IMR-90 (cell line): Measurements from ENCODE around the gene SEMA6D. TPM values are rescaled to one million over a fixed set of nuclear protein-coding genes. Genes with fewer than 3 reads are reported as not detected.

ENCODE experiments used
- ATAC-seq: fragments of 200-7000 bp; cut with Tn5 transposase; 2 replicates; pipeline ENCODE4 v1.9.1; 2020; ENCODE audit warnings: low read depth, mild to moderate bottlenecking, moderate library complexity
- BruUV-seq: library from RNA; stranded (reverse); fragments of 400-500 nt; replicated peaks from 2 replicates; lab custom pipeline; 2021; lab: Mats Ljungman, UMichigan
- CTCF ChIA-PET: fragments of 300-600 bp; formaldehyde crosslinking; extraction: SDS; loops from one replicate; lab custom pipeline; 2021; ENCODE audit warnings: antibody characterized with exemption; lab: Yijun Ruan, JAX
- POLR2A ChIA-PET: fragments of 300-600 bp; sonication (Branson Sonifier 250); formaldehyde crosslinking; loops from one replicate; lab custom pipeline; 2022; ENCODE audit warnings: antibody characterized with exemption; ENCODE audit not compliant: unreplicated experiment; lab: Charles Lee
- DNase-seq: peaks from one replicate; pipeline ENCODE4 v3.0.0; 2013
- H2AFZ ChIP-seq: replicated peaks from 2 replicates; pipeline ENCODE3; 2013; ENCODE audit warnings: low read length, mild to moderate bottlenecking; ENCODE audit not compliant: poor library complexity
- H2AK5ac ChIP-seq: 2 replicates; pipeline ENCODE4 v1.6.1; 2013; ENCODE audit warnings: low read depth, low read length, inconsistent platforms
- H2AK9ac ChIP-seq: replicated peaks from 2 replicates; pipeline ENCODE3; 2013; ENCODE audit warnings: mild to moderate bottlenecking, low read depth, low read length, moderate library complexity; ENCODE audit not compliant: poor library complexity
- H2BK120ac ChIP-seq: 2 replicates; pipeline ENCODE4 v1.6.1; 2013; ENCODE audit warnings: low read depth, low read length, inconsistent platforms
- H2BK15ac ChIP-seq: 3 replicates; pipeline ENCODE4 v1.6.1; 2013; ENCODE audit warnings: low read depth, low read length, inconsistent platforms
- H2BK20ac ChIP-seq: 2 replicates; pipeline ENCODE4 v1.6.1; 2013; ENCODE audit warnings: low read depth, mild to moderate bottlenecking, inconsistent platforms, low read length, moderate library complexity
- H2BK5ac ChIP-seq: 2 replicates; pipeline ENCODE4 v1.6.1; 2013; ENCODE audit warnings: mild to moderate bottlenecking, low read depth, low read length, inconsistent platforms; ENCODE audit not compliant: poor library complexity, severe bottlenecking
- H3K14ac ChIP-seq: replicated peaks from 2 replicates; pipeline ENCODE4 v1.6.1; 2013; ENCODE audit warnings: low read depth, low read length, inconsistent platforms
- H3K18ac ChIP-seq: 2 replicates; pipeline ENCODE4 v1.6.1; 2013; ENCODE audit warnings: low read depth, low read length, control low read depth
- H3K23ac ChIP-seq: 2 replicates; pipeline ENCODE4 v1.6.1; 2013; ENCODE audit warnings: low read depth, low read length, inconsistent platforms
- H3K27ac ChIP-seq: 2 replicates; pipeline ENCODE4 v1.5.1; 2013; ENCODE audit warnings: mild to moderate bottlenecking, control low read depth, low read length; ENCODE audit not compliant: insufficient read depth
- H3K27me3 ChIP-seq: 2 replicates; pipeline ENCODE4 v1.6.1; 2013; ENCODE audit warnings: low read length; ENCODE audit not compliant: control insufficient read depth, insufficient read depth
- H3K36me3 ChIP-seq: 2 replicates; pipeline ENCODE4 v1.6.1; 2013; ENCODE audit warnings: low read length, mixed read lengths; ENCODE audit not compliant: control insufficient read depth, insufficient read depth
- H3K4ac ChIP-seq: 2 replicates; pipeline ENCODE4 v1.6.1; 2013; ENCODE audit warnings: low read depth, low read length, inconsistent platforms
- H3K4me1 ChIP-seq: 2 replicates; pipeline ENCODE4 v1.6.1; 2013; ENCODE audit warnings: low read length, mixed read lengths; ENCODE audit not compliant: control insufficient read depth, insufficient read depth
- H3K4me2 ChIP-seq: 2 replicates; pipeline ENCODE4 v1.6.1; 2013; ENCODE audit warnings: low read depth, mild to moderate bottlenecking, control low read depth, low read length, moderate library complexity
- H3K4me3 ChIP-seq: 2 replicates; pipeline ENCODE4 v1.5.1; 2013; ENCODE audit warnings: low read depth, mild to moderate bottlenecking, control low read depth, low read length, moderate library complexity; ENCODE audit not compliant: insufficient read depth
- H3K56ac ChIP-seq: 2 replicates; pipeline ENCODE4 v1.6.1; 2013; ENCODE audit warnings: low read length, inconsistent platforms; ENCODE audit not compliant: insufficient read depth; ENCODE audit errors: extremely low read depth
- H3K79me1 ChIP-seq, 2 experiments: 2 replicates each; pipeline ENCODE4 v1.6.1; 2013; ENCODE audit warnings: low read length in 2 of 2, inconsistent platforms in 1 of 2, low read depth in 1 of 2
- H3K9ac ChIP-seq: 2 replicates; pipeline ENCODE4 v1.6.1; 2013; ENCODE audit warnings: low read depth, low read length, control low read depth
- H3K9me1 ChIP-seq: 2 replicates; pipeline ENCODE4 v1.6.1; 2013; ENCODE audit warnings: low read length, inconsistent platforms; ENCODE audit not compliant: insufficient read depth
- H3K9me3 ChIP-seq: 2 replicates; pipeline ENCODE4 v1.6.1; 2013; ENCODE audit warnings: low read length; ENCODE audit not compliant: control insufficient read depth, insufficient read depth
- H4K20me1 ChIP-seq: 2 replicates; pipeline ENCODE4 v1.6.1; 2013; ENCODE audit warnings: low read length, inconsistent platforms; ENCODE audit not compliant: insufficient read depth
- H4K5ac ChIP-seq: 2 replicates; pipeline ENCODE4 v1.6.1; 2013; ENCODE audit warnings: mild to moderate bottlenecking, low read depth, low read length, control low read depth
- H4K8ac ChIP-seq, 2 experiments: 2 replicates each; pipeline ENCODE4 v1.6.1; 2013; ENCODE audit warnings: low read depth in 2 of 2, low read length in 2 of 2, control low read depth in 1 of 2, inconsistent platforms in 1 of 2
- H4K91ac ChIP-seq: 2 replicates; pipeline ENCODE4 v1.6.1; 2013; ENCODE audit warnings: low read depth, low read length, inconsistent platforms; ENCODE audit not compliant: insufficient read depth
- BHLHE40 ChIP-seq: fragments of 150-350 bp; IDR thresholded peaks from 2 replicates; pipeline ENCODE4 v1.6.1; 2016; ENCODE audit warnings: mild to moderate bottlenecking, low read depth, low read length
- CTCF ChIP-seq: conservative IDR thresholded peaks from 2 replicates; pipeline ENCODE4 v1.5.1; 2012; ENCODE audit warnings: mild to moderate bottlenecking, low read depth, low read length, improper control_type of control experiment
- FOS ChIP-seq: fragments of 150-350 bp; IDR thresholded peaks from 2 replicates; pipeline ENCODE4 v1.6.1; 2016; ENCODE audit warnings: low read depth, low read length
- MAZ ChIP-seq: IDR thresholded peaks from 2 replicates; pipeline ENCODE4 v1.6.1; 2012; ENCODE audit warnings: low read depth, mild to moderate bottlenecking, low read length, improper control_type of control experiment, moderate library complexity, borderline replicate concordance
- MXI1 ChIP-seq: IDR thresholded peaks from 2 replicates; pipeline ENCODE4 v1.6.1; 2012; ENCODE audit warnings: low read depth, mild to moderate bottlenecking, low read length, moderate library complexity, borderline replicate concordance
- RAD21 ChIP-seq: IDR thresholded peaks from 2 replicates; pipeline ENCODE4 v1.6.1; 2012; ENCODE audit warnings: low read length, improper control_type of control experiment
- SMC3 ChIP-seq: fragments of 150-350 bp; IDR thresholded peaks from 2 replicates; pipeline ENCODE4 v1.6.1; 2016; ENCODE audit warnings: low read depth, mild to moderate bottlenecking, antibody characterized with exemption, low read length, moderate library complexity
- USF2 ChIP-seq: fragments of 150-350 bp; IDR thresholded peaks from 2 replicates; pipeline ENCODE4 v1.6.1; 2017; ENCODE audit warnings: mild to moderate bottlenecking, antibody characterized with exemption, low read length, low read depth
- WGBS, 2 experiments: methylation state at CpG; one replicate each; pipeline versions ENCODE4 v1.1.5 to v1.1.7; 2013; ENCODE audit warnings: missing lambda C conversion rate in 2 of 2; ENCODE audit not compliant: insufficient read length in 1 of 2; ENCODE audit errors: extremely low coverage in 2 of 2; 5-methylcytosine and 5-hydroxymethylcytosine counted together
- dilution Hi-C: fragments of 300-500 bp; cut with HindIII; formaldehyde crosslinking; loops from one replicate; pipeline ENCODE4 v1.14.3; 2018; ENCODE audit warnings: low sequenced_read_pairs; ENCODE audit not compliant: unreplicated experiment
- in situ Hi-C: fragments of 300-500 bp; cut with MboI; formaldehyde crosslinking; loops from 3 replicates; pipeline ENCODE4 v1.14.3; 2019; ENCODE audit warnings: low sequenced_read_pairs, inconsistent platforms, mixed read lengths
- intact Hi-C: fragments of 100-400 bp; cut with micrococcal nuclease; formaldehyde crosslinking; loops from 2 replicates; pipeline ENCODE4 v1.10.0; 2022
- polyA plus RNA-seq, 3 experiments: library from polyadenylated mRNA; depleted of rRNA; stranded (reverse); fragments of >200 nt; gene quantifications; 2 replicates each; pipeline ENCODE4 v1.2.3, GENCODE V29; 2012; ENCODE audit warnings: low replicate concordance in 1 of 3
- total RNA-seq: library from RNA; depleted of rRNA; stranded (reverse); fragments of >200 nt; gene quantifications from 2 replicates; pipeline ENCODE4 v1.2.3, GENCODE V29; 2012

The SEMA6D gene
- total and polyA plus RNA-seq, 2 of the 4 experiments (the other 2 are of a cell fraction): 12.6 to 17.4 TPM

DNA sequence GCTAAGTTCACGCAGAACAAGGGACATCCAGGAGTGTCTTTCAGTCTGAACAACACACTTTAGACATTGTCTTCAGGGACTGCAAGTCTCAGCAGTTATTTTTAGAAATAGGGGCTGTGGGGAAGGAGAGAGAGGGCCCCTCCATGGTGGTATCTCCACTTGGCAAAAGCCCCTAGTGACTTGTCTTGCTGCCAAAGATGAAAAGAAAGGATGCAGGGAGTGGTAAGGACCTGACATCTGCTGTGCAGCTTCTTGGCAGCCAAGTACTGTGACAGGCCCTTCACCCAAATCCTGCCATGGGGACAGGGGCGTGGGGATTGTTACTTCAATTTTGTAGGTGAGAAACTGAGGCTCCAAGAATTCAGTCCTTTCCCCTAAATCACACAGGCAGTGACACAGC lies 21.0 kb upstream of the SEMA6D start:
- H4K91ac ChIP-seq: no peak overlapping the region
- in situ Hi-C loops (no loop called here), intact Hi-C loops (no loop called here), dilution Hi-C loops (no loop called here)
- no peak for ATAC-seq
- H2BK15ac ChIP-seq: no peak overlapping the region
- H2AFZ ChIP-seq: no peak overlapping the region
- no peaks in the 10 kb centered on the region for H3K27me3 ChIP-seq
- no peaks in the 10 kb centered on the region for H3K36me3 ChIP-seq
- H2BK5ac ChIP-seq: no peak overlapping the region
- H3K79me1 ChIP-seq: no peaks in the 10 kb centered on the region
- H3K27ac ChIP-seq: no peak overlapping the region
- WGBS, 2 experiments: no CpG with 5 or more reads among the region's 2 CpGs
- no TSS peak for BruUV-seq
- no peak overlapping the region for H3K9ac ChIP-seq
- no peak overlapping the region for H2AK9ac ChIP-seq
- H2BK120ac ChIP-seq: no peak overlapping the region
- no peak overlapping the region for H3K14ac ChIP-seq
- H3K9me3 ChIP-seq: no peaks in the 10 kb centered on the region
- no peak overlapping the region for H3K4me3 ChIP-seq
- H4K5ac ChIP-seq: no peak overlapping the region
- TF ChIP-seq RAD21 (no peak), MXI1 (no peak), FOS (no peak), USF2 (no peak), BHLHE40 (no peak), MAZ (no peak), SMC3 (no peak), CTCF (no peak)
- no peak overlapping the region for H3K4me2 ChIP-seq
- no peaks in the 10 kb centered on the region for H3K9me1 ChIP-seq
- no peak overlapping the region for H3K4ac ChIP-seq
- H3K23ac ChIP-seq: no peak overlapping the region
- H2AK5ac ChIP-seq: no peak overlapping the region
- no peak overlapping the region for H3K56ac ChIP-seq
- no peak for DNase-seq
- H3K4me1 ChIP-seq: no peaks in the 10 kb centered on the region
- H4K20me1 ChIP-seq: no peaks in the 10 kb centered on the region
- no peak overlapping the region for H3K18ac ChIP-seq
- no peak overlapping the region for H4K8ac ChIP-seq
- ChIA-PET POLR2A (no interaction called here), CTCF (no interaction called here)
- no peak overlapping the region for H2BK20ac ChIP-seq
